Mucosa of rectum (tissue), 2 donors: Measurements from ENCODE around the gene KBTBD12.

Experiments
- H3K27ac ChIP-seq, 2 donors: one replicate each; pipeline ENCODE4 v1.7.0; 2013; ENCODE audit warnings: inconsistent platforms in 2 of 2, low read depth in 2 of 2, low read length in 2 of 2
- H3K27me3 ChIP-seq, 2 donors: one replicate each; pipeline ENCODE4 v1.7.0; 2013; ENCODE audit warnings: low read length in 2 of 2; ENCODE audit not compliant: control insufficient read depth in 2 of 2, insufficient read depth in 2 of 2
- H3K36me3 ChIP-seq, 2 donors: one replicate each; pipeline ENCODE4 v1.7.0; 2013; ENCODE audit warnings: low read length in 2 of 2; ENCODE audit not compliant: control insufficient read depth in 2 of 2, insufficient read depth in 2 of 2
- H3K4me1 ChIP-seq, 2 donors: one replicate each; pipeline ENCODE4 v1.7.0; 2013; ENCODE audit warnings: low read length in 2 of 2, mild to moderate bottlenecking in 1 of 2; ENCODE audit not compliant: control insufficient read depth in 2 of 2, insufficient read depth in 2 of 2
- H3K4me3 ChIP-seq, 2 donors: one replicate each; pipeline ENCODE4 v1.7.0; 2013; ENCODE audit warnings: low read length in 2 of 2
- H3K9ac ChIP-seq, 2 donors: one replicate each; pipeline ENCODE4 v1.7.0; 2013; ENCODE audit warnings: low read length in 2 of 2, low read depth in 1 of 2, mild to moderate bottlenecking in 1 of 2
- H3K9me3 ChIP-seq, 2 donors: one replicate each; pipeline ENCODE4 v1.7.0; 2013; ENCODE audit warnings: low read length in 2 of 2; ENCODE audit not compliant: control insufficient read depth in 2 of 2
- donor health status: healthy.
- donor health status: Normal muscosa, but diverticular disease.

The KBTBD12 gene

GRCh38 chr3:128004661-128005060, 89.6 kb downstream of the KBTBD12 start:
- Histone ChIP-seq H3K9ac (no peak overlapping the region), H3K4me1 (no peaks in the 10 kb centered on the region), H3K9me3 (no peaks in the 10 kb centered on the region), H3K27me3 (peaks cover 0 to 9% of the 10 kb centered on the region in 2 donors), H3K4me3 (no peak overlapping the region), H3K27ac (no peak overlapping the region), H3K36me3 (no peaks in the 10 kb centered on the region)

GRCh38 chr3:128006061-128007032, 91.3 kb downstream of the KBTBD12 start:
- H3K4me1 ChIP-seq: no peaks in the 10 kb centered on the region
- H3K9ac ChIP-seq: no peak overlapping the region
- H3K27me3 ChIP-seq: peaks cover 0 to 9% of the 10 kb centered on the region in 2 donors
- H3K4me3 ChIP-seq: no peak overlapping the region
- H3K36me3 ChIP-seq: no peaks in the 10 kb centered on the region
- no peaks in the 10 kb centered on the region for H3K9me3 ChIP-seq
- no peak overlapping the region for H3K27ac ChIP-seq

GRCh38 chr3:128007033-128007424, 92.0 kb downstream of the KBTBD12 start:
- Histone ChIP-seq H3K4me3 (no peak overlapping the region), H3K9me3 (no peaks in the 10 kb centered on the region), H3K27ac (no peak overlapping the region), H3K9ac (no peak overlapping the region), H3K27me3 (peaks cover 0 to 9% of the 10 kb centered on the region in 2 donors), H3K4me1 (no peaks in the 10 kb centered on the region), H3K36me3 (no peaks in the 10 kb centered on the region)

GRCh38 chr3:128009952-128010846, 95.2 kb downstream of the KBTBD12 start:
- H3K9ac ChIP-seq: no peak overlapping the region
- no peaks in the 10 kb centered on the region for H3K36me3 ChIP-seq
- H3K27me3 ChIP-seq: peaks cover 0 to 8% of the 10 kb centered on the region in 2 donors
- no peaks in the 10 kb centered on the region for H3K9me3 ChIP-seq
- no peak overlapping the region for H3K4me3 ChIP-seq
- H3K27ac ChIP-seq: no peak overlapping the region
- no peaks in the 10 kb centered on the region for H3K4me1 ChIP-seq

- Histone ChIP-seq H3K36me3 (no peaks in the 10 kb centered on the region), H3K27me3 (peaks cover 0 to 3% of the 10 kb centered on the region in 2 donors), H3K27ac (no peak overlapping the region), H3K4me3 (no peak overlapping the region), H3K9me3 (no peaks in the 10 kb centered on the region), H3K9ac (no peak overlapping the region), H3K4me1 (no peaks in the 10 kb centered on the region)
These were observed 96.1 kb downstream of the KBTBD12 start for GRCh38 chr3:128011140-128011539.

- no peaks in the 10 kb centered on the region for H3K9me3 ChIP-seq
- H3K27me3 ChIP-seq: no peaks in the 10 kb centered on the region
- H3K9ac ChIP-seq: no peak overlapping the region
- no peaks in the 10 kb centered on the region for H3K36me3 ChIP-seq
- no peak overlapping the region for H3K27ac ChIP-seq
- H3K4me1 ChIP-seq: no peaks in the 10 kb centered on the region
- no peak overlapping the region for H3K4me3 ChIP-seq
These were observed 97.0 kb downstream of the KBTBD12 start for GRCh38 chr3:128012050-128012449.

GRCh38 chr3:128014548-128014947, 99.5 kb downstream of the KBTBD12 start:
- H3K27me3 ChIP-seq: no peaks in the 10 kb centered on the region
- H3K9ac ChIP-seq: no peak overlapping the region
- H3K4me1 ChIP-seq: no peaks in the 10 kb centered on the region
- H3K4me3 ChIP-seq: no peak overlapping the region
- H3K9me3 ChIP-seq: no peaks in the 10 kb centered on the region
- no peak overlapping the region for H3K27ac ChIP-seq
- H3K36me3 ChIP-seq: no peaks in the 10 kb centered on the region

- Histone ChIP-seq H3K27ac (no peak overlapping the region), H3K4me1 (no peaks in the 10 kb centered on the region), H3K4me3 (no peak overlapping the region), H3K9me3 (no peaks in the 10 kb centered on the region), H3K9ac (no peak overlapping the region), H3K27me3 (no peaks in the 10 kb centered on the region), H3K36me3 (no peaks in the 10 kb centered on the region)
These were observed 101.5 kb downstream of the KBTBD12 start for GRCh38 chr3:128016502-128016901.

GRCh38 chr3:128021768-128022372, 106.8 kb downstream of the KBTBD12 start:
- Histone ChIP-seq H3K4me1 (no peaks in the 10 kb centered on the region), H3K36me3 (no peaks in the 10 kb centered on the region), H3K9ac (no peak overlapping the region), H3K4me3 (no peak overlapping the region), H3K9me3 (no peaks in the 10 kb centered on the region), H3K27ac (no peak overlapping the region), H3K27me3 (no peaks in the 10 kb centered on the region)
